Ishikawa (cell line): ENCODE measurements around the gene TBCD.

Source experiments
- CEBPB ChIP-seq: IDR thresholded peaks from 2 replicates; pipeline ENCODE4 v1.6.1; 2012
- CREB1 ChIP-seq: IDR thresholded peaks from 2 replicates; pipeline ENCODE4 v1.6.1; 2012; ENCODE audit warnings: low read depth
- EGR1 ChIP-seq: IDR thresholded peaks from 2 replicates; pipeline ENCODE4 v1.6.1; 2012
- EP300 ChIP-seq: IDR thresholded peaks from 2 replicates; pipeline ENCODE4 v1.6.1; 2012; ENCODE audit warnings: borderline replicate concordance
- FOXM1 ChIP-seq: IDR thresholded peaks from 2 replicates; pipeline ENCODE4 v1.6.1; 2012; ENCODE audit warnings: low read depth, borderline replicate concordance
- NFIC ChIP-seq: IDR thresholded peaks from 2 replicates; pipeline ENCODE4 v1.6.1; 2012
- RAD21 ChIP-seq: IDR thresholded peaks from 2 replicates; pipeline ENCODE4 v1.6.1; 2012; ENCODE audit warnings: low read depth
- TAF1 ChIP-seq: IDR thresholded peaks from 2 replicates; pipeline ENCODE4 v1.6.1; 2012; ENCODE audit warnings: low read depth, mild to moderate bottlenecking
- TCF12 ChIP-seq: IDR thresholded peaks from 2 replicates; pipeline ENCODE4 v1.6.1; 2012; ENCODE audit warnings: low read depth
- TEAD4 ChIP-seq: IDR thresholded peaks from 2 replicates; pipeline ENCODE4 v1.6.1; 2012
- YY1 ChIP-seq: IDR thresholded peaks from 2 replicates; pipeline ENCODE4 v1.6.1; 2012; ENCODE audit warnings: low read depth
- ZBTB7A ChIP-seq: IDR thresholded peaks from 2 replicates; pipeline ENCODE4 v1.6.1; 2012; ENCODE audit warnings: low read depth
- TF ChIP-seq, protein P1 (sequence below): IDR thresholded peaks from 2 replicates; pipeline ENCODE4 v1.6.1; 2012; ENCODE audit warnings: low read depth, mild to moderate bottlenecking
- TF ChIP-seq, protein P2 (sequence below): IDR thresholded peaks from 2 replicates; pipeline ENCODE4 v1.6.1; 2012
- TF ChIP-seq, protein P3 (sequence below): IDR thresholded peaks from 2 replicates; pipeline ENCODE4 v1.6.1; 2012

The TBCD gene

GRCh38 chr17:82929676-82930042 is 177.8 kb downstream of the TBCD start:
- TF ChIP-seq NFIC (no peak), CREB1 (no peak), ZBTB7A (no peak), TAF1 (no peak), RAD21 (no peak), TEAD4 (no peak), CEBPB (no peak), EGR1 (no peak), FOXM1 (no peak), EP300 (no peak)
- TF ChIP-seq, protein P1, sequence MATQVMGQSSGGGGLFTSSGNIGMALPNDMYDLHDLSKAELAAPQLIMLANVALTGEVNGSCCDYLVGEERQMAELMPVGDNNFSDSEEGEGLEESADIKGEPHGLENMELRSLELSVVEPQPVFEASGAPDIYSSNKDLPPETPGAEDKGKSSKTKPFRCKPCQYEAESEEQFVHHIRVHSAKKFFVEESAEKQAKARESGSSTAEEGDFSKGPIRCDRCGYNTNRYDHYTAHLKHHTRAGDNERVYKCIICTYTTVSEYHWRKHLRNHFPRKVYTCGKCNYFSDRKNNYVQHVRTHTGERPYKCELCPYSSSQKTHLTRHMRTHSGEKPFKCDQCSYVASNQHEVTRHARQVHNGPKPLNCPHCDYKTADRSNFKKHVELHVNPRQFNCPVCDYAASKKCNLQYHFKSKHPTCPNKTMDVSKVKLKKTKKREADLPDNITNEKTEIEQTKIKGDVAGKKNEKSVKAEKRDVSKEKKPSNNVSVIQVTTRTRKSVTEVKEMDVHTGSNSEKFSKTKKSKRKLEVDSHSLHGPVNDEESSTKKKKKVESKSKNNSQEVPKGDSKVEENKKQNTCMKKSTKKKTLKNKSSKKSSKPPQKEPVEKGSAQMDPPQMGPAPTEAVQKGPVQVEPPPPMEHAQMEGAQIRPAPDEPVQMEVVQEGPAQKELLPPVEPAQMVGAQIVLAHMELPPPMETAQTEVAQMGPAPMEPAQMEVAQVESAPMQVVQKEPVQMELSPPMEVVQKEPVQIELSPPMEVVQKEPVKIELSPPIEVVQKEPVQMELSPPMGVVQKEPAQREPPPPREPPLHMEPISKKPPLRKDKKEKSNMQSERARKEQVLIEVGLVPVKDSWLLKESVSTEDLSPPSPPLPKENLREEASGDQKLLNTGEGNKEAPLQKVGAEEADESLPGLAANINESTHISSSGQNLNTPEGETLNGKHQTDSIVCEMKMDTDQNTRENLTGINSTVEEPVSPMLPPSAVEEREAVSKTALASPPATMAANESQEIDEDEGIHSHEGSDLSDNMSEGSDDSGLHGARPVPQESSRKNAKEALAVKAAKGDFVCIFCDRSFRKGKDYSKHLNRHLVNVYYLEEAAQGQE = no peak
- TF ChIP-seq, protein P2, sequence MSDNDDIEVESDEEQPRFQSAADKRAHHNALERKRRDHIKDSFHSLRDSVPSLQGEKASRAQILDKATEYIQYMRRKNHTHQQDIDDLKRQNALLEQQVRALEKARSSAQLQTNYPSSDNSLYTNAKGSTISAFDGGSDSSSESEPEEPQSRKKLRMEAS = no peak

DNA sequence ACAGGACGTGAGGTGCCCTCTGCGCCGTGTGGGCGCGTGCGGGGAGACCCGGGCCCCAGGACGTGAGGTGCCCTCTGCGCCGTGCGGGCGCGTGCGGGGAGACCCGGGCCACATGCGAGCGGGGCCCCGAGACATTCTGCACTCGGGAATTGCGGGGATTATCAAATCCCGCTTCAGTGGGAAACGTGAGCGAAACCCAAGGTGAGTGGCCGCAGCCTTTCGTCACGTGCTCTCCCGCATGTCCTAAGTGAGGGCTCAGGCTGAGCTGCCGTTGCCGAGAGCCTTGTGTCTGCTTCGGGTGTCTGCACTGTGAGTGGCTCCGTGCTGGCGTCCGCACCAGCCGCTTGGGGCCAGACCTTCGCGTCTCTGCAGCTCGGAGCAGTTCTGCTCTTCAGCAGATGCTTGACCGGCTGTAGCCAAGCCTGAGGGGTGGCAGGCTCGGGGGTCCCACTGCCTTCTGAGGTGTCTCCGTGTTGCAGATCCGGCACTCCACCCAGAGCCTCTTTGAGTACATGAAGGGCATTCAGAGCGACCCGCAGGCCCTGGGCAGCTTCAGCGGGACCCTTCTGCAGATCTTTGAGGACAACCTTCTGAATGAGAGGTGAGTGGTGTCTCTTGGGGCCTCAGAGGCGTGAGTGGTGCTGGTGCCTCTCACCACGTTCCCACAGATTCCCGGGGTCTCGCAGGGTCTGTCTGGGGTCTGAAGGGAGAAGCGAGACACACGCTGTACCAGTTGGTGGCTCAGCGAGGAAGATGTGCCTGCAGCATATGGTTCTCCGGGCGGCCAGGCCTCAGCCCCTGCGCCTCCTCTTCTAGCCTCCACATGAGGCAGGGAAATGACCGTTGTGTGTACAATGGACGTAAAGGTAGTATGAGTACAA is 178.4 kb downstream of the TBCD start:
- TF ChIP-seq, protein P2 = no peak
- TF ChIP-seq TAF1 (no peak), EGR1 (no peak), FOXM1 (no peak), CEBPB (no peak), RAD21 (no peak), YY1 (no peak), NFIC (no peak)
- TF ChIP-seq, protein P1 = no peak
- TF ChIP-seq, protein P3, sequence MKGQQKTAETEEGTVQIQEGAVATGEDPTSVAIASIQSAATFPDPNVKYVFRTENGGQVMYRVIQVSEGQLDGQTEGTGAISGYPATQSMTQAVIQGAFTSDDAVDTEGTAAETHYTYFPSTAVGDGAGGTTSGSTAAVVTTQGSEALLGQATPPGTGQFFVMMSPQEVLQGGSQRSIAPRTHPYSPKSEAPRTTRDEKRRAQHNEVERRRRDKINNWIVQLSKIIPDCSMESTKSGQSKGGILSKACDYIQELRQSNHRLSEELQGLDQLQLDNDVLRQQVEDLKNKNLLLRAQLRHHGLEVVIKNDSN = no peak

GRCh38 chr17:82930924-82931698 is 179.2 kb downstream of the TBCD start:
- TF ChIP-seq TCF12 = no peak
- TF ChIP-seq NFIC = no peak
- TF ChIP-seq, protein P1 = no peak
- TF ChIP-seq, protein P3 = no peak

GRCh38 chr17:82931699-82932517 is 180.0 kb downstream of the TBCD start:
- TF ChIP-seq, protein P1 = no peak
- TF ChIP-seq TCF12 (no peak), FOXM1 (no peak), NFIC (no peak), ZBTB7A (no peak), RAD21 (no peak), TEAD4 (no peak), EGR1 (no peak), TAF1 (no peak)
- TF ChIP-seq, protein P3 = no peak
- TF ChIP-seq, protein P2 = no peak
